SIG-M5 treated with dmso at 0.1 percent for 504 hours (cell line): ENCODE results near the gene FGFRL1.
A peak's percentile ranks its signal among the peaks of the same experiment; 100 is the strongest.

Experiments
- DNase-seq: peaks from one replicate; lab custom pipeline; 2025; ENCODE audit not compliant: unreplicated experiment; lab: John Stamatoyannopoulos, UW

FGFRL1 gene

GRCh38 chr4:1004557-1005485, 6.6 kb upstream of the FGFRL1 start:
- no peak for DNase-seq

GRCh38 chr4:1006856-1007255, 4.6 kb upstream of the FGFRL1 start:
- DNase-seq = no peak

GRCh38 chr4:1008840-1009541, 2.4 kb upstream of the FGFRL1 start:
- DNase-seq = no peak

- DNase-seq = peak; percentile 60
Measured at GRCh38 chr4:1009542-1010394, 1.7 kb upstream of the FGFRL1 start.

GRCh38 chr4:1010395-1011021, 918 bp upstream of the FGFRL1 start:
- peak; percentile 90 for DNase-seq

GRCh38 chr4:1011666-1012033, 224 bp downstream of the FGFRL1 start:
- DNase-seq = no peak

- DNase-seq = peak; percentile 11
Measured at GRCh38 chr4:1012034-1012739, 761 bp downstream of the FGFRL1 start.

GRCh38 chr4:1013225-1014073, 2.0 kb downstream of the FGFRL1 start:
- DNase-seq = no peak

GRCh38 chr4:1014291-1015167, 3.1 kb downstream of the FGFRL1 start:
- DNase-seq = no peak

- DNase-seq = no peak
Measured at GRCh38 chr4:1015179-1015578, 3.8 kb downstream of the FGFRL1 start.

- no peak for DNase-seq
Measured at GRCh38 chr4:1015746-1016145, 4.3 kb downstream of the FGFRL1 start.

- DNase-seq = no peak
Measured at GRCh38 chr4:1017211-1017610, 5.8 kb downstream of the FGFRL1 start.

GRCh38 chr4:1017706-1018105, 6.3 kb downstream of the FGFRL1 start:
- no peak for DNase-seq

GRCh38 chr4:1018147-1019020, 7.0 kb downstream of the FGFRL1 start:
- no peak for DNase-seq

- DNase-seq = no peak
Measured at GRCh38 chr4:1019320-1019719, 7.9 kb downstream of the FGFRL1 start.

GRCh38 chr4:1019729-1020470, 8.5 kb downstream of the FGFRL1 start:
- DNase-seq = no peak
